Neural crest cell (in vitro differentiated cells): ENCODE results near the gene STIP1. TPM values are rescaled to one million over a fixed set of nuclear protein-coding genes. Genes with fewer than 3 reads are reported as not detected.

Source experiments
- DNase-seq: peaks from one replicate; pipeline ENCODE4 v3.0.0; 2021; ENCODE audit warnings: low read depth, mixed read lengths, low spot score
- H3K27ac Mint-ChIP-seq: one replicate; pipeline ENCODE4 v1.8.0; 2021; ENCODE audit warnings: mild to moderate bottlenecking, mixed read lengths; ENCODE audit not compliant: unreplicated experiment
- H3K27me3 Mint-ChIP-seq: 2 replicates; pipeline ENCODE4 v1.8.0; 2021; ENCODE audit warnings: low read depth, mild to moderate bottlenecking, mixed read lengths
- H3K36me3 Mint-ChIP-seq: 2 replicates; pipeline ENCODE4 v1.8.0; 2021; ENCODE audit warnings: low read depth, mild to moderate bottlenecking, mixed read lengths
- H3K4me1 Mint-ChIP-seq: 2 replicates; pipeline ENCODE4 v1.8.0; 2021; ENCODE audit warnings: mixed read lengths
- H3K4me3 Mint-ChIP-seq: one replicate; pipeline ENCODE4 v1.8.0; 2021; ENCODE audit warnings: mild to moderate bottlenecking, mixed read lengths
- H3K9me3 Mint-ChIP-seq: 2 replicates; pipeline ENCODE4 v1.8.0; 2021; ENCODE audit warnings: mixed read lengths
- total RNA-seq: library from RNA; stranded (reverse); gene quantifications from 2 replicates; pipeline ENCODE4 v1.2.1, GENCODE V29; 2021
- TF ChIP-seq, protein P1 (sequence below): fragments of 200-600 bp; sonication (generic); conservative IDR thresholded peaks from 2 replicates; pipeline ENCODE4 v1.5.0; 2021; ENCODE audit warnings: antibody characterized with exemption, mild to moderate bottlenecking

STIP1 gene
- total RNA-seq, 1 donor from 2014 or later: 296 TPM

DNA sequence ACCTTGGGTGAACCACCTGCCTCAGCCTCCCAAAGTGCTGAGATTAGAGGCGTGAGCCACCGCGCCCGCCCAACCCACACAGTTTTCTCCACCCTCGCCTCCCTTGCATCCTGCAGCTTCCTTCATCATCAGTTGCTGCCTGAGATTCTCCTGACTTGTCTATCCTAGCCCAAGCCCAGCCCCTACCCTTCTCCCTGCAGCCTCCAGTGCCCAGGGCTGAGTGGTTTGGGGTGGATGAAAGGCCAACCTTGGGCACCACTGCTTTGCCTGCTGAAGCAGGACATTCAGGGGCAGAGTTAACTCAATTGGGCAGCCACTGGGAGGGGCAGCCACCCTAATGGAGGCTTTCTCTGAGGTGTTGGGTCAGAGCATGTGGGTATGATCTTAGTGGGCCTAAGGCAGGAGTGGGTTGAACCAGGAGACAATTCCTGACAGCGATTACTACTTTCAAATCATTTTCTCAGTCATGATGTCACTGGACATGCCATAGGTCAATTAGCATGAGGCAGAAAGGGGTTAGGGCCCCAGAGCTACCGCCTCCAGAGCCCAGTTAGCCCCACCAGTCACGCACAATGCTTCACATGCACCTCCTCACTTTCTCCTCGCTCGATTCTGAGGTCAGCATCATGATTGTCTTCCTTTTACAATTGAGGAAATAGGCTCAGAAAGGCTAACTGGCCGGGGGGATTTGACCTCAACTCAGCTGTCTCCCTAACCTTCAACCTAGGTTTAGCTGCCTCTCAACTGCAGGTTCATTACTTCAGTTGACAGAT lies 53.9 kb downstream of the STIP1 start:
- H3K4me1 Mint-ChIP-seq: peaks cover 26% of the 10 kb centered on the region
- peak overlapping the region; percentile 81 for H3K27ac Mint-ChIP-seq
- TF ChIP-seq, protein P1, sequence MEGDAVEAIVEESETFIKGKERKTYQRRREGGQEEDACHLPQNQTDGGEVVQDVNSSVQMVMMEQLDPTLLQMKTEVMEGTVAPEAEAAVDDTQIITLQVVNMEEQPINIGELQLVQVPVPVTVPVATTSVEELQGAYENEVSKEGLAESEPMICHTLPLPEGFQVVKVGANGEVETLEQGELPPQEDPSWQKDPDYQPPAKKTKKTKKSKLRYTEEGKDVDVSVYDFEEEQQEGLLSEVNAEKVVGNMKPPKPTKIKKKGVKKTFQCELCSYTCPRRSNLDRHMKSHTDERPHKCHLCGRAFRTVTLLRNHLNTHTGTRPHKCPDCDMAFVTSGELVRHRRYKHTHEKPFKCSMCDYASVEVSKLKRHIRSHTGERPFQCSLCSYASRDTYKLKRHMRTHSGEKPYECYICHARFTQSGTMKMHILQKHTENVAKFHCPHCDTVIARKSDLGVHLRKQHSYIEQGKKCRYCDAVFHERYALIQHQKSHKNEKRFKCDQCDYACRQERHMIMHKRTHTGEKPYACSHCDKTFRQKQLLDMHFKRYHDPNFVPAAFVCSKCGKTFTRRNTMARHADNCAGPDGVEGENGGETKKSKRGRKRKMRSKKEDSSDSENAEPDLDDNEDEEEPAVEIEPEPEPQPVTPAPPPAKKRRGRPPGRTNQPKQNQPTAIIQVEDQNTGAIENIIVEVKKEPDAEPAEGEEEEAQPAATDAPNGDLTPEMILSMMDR: no peak
- H3K27me3 Mint-ChIP-seq: peaks cover 2% of the 10 kb centered on the region
- H3K36me3 Mint-ChIP-seq: peaks cover 3% of the 10 kb centered on the region
- H3K4me3 Mint-ChIP-seq: peak overlapping the region; percentile 95
- no peak for DNase-seq
- no peaks in the 10 kb centered on the region for H3K9me3 Mint-ChIP-seq

DNA sequence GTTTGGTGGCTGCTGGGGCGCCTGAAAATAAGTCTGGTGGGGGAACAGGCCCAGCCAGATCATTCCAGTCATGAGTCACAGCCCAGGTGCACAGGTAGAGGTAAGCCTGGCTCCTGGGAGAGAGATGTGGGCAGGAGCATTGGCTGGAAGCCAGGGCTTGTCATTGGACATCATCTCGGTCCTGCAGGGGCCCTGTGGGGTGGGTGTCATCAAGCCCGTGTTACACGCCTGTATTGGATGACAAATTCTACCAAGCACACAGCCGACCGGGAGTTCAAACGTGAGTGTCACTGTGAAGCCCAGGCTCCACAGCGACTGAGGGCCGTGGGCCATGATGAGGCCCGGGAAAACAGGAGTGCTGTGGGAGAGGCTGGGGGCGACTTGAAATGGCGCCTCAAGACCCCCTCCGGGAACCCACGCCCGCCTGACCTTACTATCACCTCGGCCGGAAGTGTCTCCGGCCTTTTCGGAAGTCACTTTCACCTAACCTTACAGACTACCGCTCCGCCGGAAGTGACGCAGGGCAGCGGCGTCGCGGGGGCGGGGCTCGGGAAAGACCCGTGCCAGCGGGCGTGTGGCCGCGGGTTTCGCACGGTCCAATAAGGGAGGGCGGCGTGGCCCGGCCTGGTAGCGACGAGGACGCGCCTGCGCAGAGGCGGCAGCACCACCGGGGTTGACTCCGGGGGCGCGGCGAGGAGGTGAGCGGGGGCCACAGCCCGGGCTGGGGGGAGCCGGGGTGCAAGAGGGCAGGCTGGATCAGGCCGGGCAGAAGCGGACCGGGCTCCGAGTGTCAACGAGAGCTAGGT lies 54.7 kb downstream of the STIP1 start, which contains the start of gene FKBP2:
Gene FKBP2, plus strand, starts transcription at position 661 of the 806 bp plus-strand sequence. CDS start 1,293 bp downstream, outside the sequence.
- Mint-ChIP-seq H3K27me3 (peaks cover 2% of the 10 kb centered on the region), H3K27ac (peak within 1 kb of the TSS; percentile 96), H3K4me1 (peaks cover 21% of the 10 kb centered on the region), H3K9me3 (no peaks in the 10 kb centered on the region), H3K4me3 (peak within 1 kb of the TSS; percentile 95), H3K36me3 (peaks cover 3% of the 10 kb centered on the region)
- TF ChIP-seq, protein P1: no peak
- peak; percentile 93 for DNase-seq

DNA sequence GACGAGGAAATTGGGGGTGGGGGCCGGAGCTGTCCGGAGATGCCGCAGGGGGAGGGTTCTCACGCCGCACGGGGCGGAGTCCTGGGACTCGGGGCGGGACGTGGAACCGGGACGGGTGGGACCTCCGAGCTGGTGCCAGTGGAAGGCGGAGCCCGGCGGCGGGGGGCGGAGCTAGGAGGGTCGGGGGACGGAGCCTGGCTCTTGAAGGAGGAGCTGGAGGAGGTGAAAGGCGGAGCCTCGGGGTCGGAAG lies 55.2 kb downstream of the STIP1 start:
- DNase-seq: peak; percentile 100
- TF ChIP-seq, protein P1: no peak
- Mint-ChIP-seq H3K36me3 (peaks cover 3% of the 10 kb centered on the region), H3K4me1 (peaks cover 21% of the 10 kb centered on the region), H3K9me3 (no peaks in the 10 kb centered on the region), H3K27ac (peak overlapping the region; percentile 96), H3K4me3 (peak overlapping the region; percentile 95), H3K27me3 (peaks cover 2% of the 10 kb centered on the region)

DNA sequence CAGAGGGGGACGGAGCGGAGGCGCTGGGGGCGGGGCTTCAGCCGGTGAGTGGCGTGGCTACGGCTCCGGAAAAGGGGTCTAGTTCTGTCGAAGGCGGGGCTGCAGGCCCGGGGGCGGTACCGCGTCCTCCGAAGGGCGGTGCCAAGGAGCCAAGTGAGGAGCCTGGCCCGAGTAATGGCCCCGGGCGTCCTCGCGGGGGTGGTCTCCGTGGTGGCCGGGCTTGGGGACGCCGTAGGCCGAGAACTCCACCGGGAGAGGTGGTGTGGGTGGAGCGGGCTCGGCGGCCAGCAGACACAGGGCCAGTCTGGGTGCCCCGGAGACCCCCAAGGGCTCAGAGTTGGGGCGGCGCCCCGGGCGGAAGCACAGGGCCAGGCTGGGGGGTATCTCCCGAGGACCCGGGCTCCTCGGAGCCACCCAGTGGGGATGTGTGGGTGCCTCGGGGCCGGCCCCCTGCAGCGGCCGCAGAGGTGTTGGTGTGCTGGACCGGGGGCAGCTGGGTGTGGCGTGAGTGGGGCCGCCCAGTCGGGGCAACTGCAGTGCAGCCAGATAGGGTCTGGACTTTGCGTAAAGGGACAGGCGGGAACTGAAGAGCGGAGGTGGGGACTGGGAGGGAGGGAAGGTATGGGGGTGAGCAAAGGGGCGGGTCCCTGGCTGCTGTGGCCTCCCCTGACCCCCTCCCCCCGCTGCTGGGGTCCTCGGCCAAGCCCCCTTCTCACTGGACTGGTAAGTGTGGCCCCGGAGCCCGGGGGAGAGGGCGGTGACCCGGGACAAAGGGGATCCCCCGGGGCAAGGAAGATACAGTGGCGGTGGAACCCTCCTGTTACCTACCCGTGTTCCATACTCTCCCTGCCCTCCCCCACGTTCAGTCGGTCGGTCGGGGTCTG lies 55.8 kb downstream of the STIP1 start:
- peaks cover 2% of the 10 kb centered on the region for H3K27me3 Mint-ChIP-seq
- H3K4me3 Mint-ChIP-seq: peak overlapping the region; percentile 95
- peaks cover 3% of the 10 kb centered on the region for H3K36me3 Mint-ChIP-seq
- TF ChIP-seq, protein P1: no peak
- DNase-seq: no peak
- peak overlapping the region; percentile 96 for H3K27ac Mint-ChIP-seq
- peaks cover 21% of the 10 kb centered on the region for H3K4me1 Mint-ChIP-seq
- H3K9me3 Mint-ChIP-seq: no peaks in the 10 kb centered on the region

DNA sequence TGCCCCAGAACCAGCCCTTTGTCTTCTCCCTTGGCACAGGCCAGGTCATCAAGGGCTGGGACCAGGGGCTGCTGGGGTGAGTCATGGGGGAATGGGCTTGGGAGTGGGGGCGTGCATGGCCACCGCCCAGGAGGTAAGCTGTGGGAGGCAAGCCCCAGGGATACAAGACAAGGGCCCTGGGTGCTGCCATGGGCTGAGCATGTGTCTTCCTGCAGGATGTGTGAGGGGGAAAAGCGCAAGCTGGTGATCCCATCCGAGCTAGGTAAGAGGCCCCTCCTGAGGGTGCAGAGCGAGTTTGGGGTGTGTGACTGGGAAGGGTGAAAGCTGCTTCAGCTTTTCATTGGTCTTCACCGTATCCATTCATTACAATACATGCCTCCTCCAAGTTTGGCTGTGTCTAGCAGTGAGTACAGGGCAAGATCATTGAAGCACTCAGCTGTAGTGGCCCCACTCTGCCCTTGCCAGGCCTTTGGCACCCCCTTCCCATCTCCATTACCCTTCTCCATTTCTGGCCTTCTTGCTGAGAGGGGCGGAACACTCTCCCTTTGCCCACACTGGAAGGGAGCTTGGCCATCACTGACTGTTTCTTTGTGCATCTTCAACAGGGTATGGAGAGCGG lies 57.4 kb downstream of the STIP1 start:
- peaks cover 5% of the 10 kb centered on the region for H3K27me3 Mint-ChIP-seq
- no peak for DNase-seq
- TF ChIP-seq, protein P1: no peak
- H3K4me1 Mint-ChIP-seq: peaks cover 28% of the 10 kb centered on the region
- no peaks in the 10 kb centered on the region for H3K36me3 Mint-ChIP-seq
- H3K27ac Mint-ChIP-seq: no peak overlapping the region
- H3K4me3 Mint-ChIP-seq: peak overlapping the region; percentile 95
- H3K9me3 Mint-ChIP-seq: no peaks in the 10 kb centered on the region
